Vagina (tissue), 2 donors: ENCODE measurements around the gene TMCC2.

ENCODE experiments used
- CTCF ChIP-seq, 3 experiments: fragments of 450-650 bp in 2 of 3; fragments of 200-600 bp in 1 of 3; sonication (generic) in 1 of 3; IDR thresholded peaks; one replicate each; pipeline ENCODE4 v1.5.1; 2017 to 2019; ENCODE audit warnings: antibody characterized with exemption in 3 of 3, mild to moderate bottlenecking in 2 of 3, moderate library complexity in 2 of 3
- POLR2A ChIP-seq, 2 donors: fragments of 450-650 bp; IDR thresholded peaks; one replicate each; pipeline ENCODE4 v1.6.1; 2017; ENCODE audit warnings: antibody characterized with exemption in 2 of 2, mild to moderate bottlenecking in 2 of 2, moderate library complexity in 2 of 2
- POLR2AphosphoS5 ChIP-seq, 2 donors: sonication (generic); formaldehyde crosslinking; IDR thresholded peaks; one replicate each; pipeline ENCODE4 v1.9.0; 2017; ENCODE audit warnings: antibody characterized with exemption in 2 of 2, mild to moderate bottlenecking in 2 of 2, low read depth in 1 of 2; ENCODE audit not compliant: insufficient read depth in 1 of 2

DNA sequence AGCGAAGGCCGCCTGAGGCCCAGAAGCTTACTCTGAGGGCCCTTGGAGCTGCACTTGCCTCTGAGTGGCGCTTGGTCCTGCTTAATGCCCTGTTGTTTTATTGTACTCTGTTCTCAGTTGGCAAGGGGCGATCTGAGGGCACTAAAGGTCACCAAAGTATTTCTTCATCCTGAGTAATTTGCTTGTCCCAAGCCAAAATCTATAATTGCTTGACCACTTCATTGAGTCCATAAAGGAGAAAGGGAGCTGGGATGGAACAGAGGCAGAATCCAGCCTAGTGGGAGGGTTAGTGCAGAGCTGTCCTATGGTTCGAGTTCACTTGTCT, 94.2 kb downstream of the TMCC2 start:
- TF ChIP-seq POLR2AphosphoS5 (IDR thresholded peaks at IDR 0.05; ENCODE audit: insufficient read depth in 1 of 2, low read depth in 1 of 2), result no peak
- TF ChIP-seq CTCF (IDR thresholded peaks at IDR 0.05), result no peak
- TF ChIP-seq POLR2A (IDR thresholded peaks at IDR 0.05), result no peak
